H9 (cell line): ENCODE results near the gene RRBP1. TPM values are rescaled to one million over a fixed set of nuclear protein-coding genes. Genes with fewer than 3 reads are reported as not detected.

ENCODE experiments used
- DNase-seq: peaks from one replicate; pipeline ENCODE4 v3.0.0-alpha.2; 2017
- H2AFZ ChIP-seq: one replicate; pipeline ENCODE4 v1.6.1; 2013; ENCODE audit warnings: mild to moderate bottlenecking, low read length, control low read depth, moderate library complexity
- H2AK5ac ChIP-seq: 2 replicates; pipeline ENCODE4 v1.6.1; 2013; ENCODE audit warnings: low read length, control low read depth, mixed read lengths; ENCODE audit not compliant: insufficient read length
- H2BK120ac ChIP-seq: one replicate; pipeline ENCODE4 v1.6.1; 2013; ENCODE audit warnings: low read depth, mild to moderate bottlenecking, low read length, control low read depth, inconsistent platforms; ENCODE audit not compliant: poor library complexity, severe bottlenecking
- H2BK12ac ChIP-seq: 2 replicates; pipeline ENCODE4 v1.6.1; 2013; ENCODE audit warnings: low read length, control low read depth, mixed read lengths, low read depth; ENCODE audit not compliant: insufficient read length
- H2BK15ac ChIP-seq: 2 replicates; pipeline ENCODE4 v1.6.1; 2013; ENCODE audit warnings: low read depth, low read length, control low read depth
- H2BK20ac ChIP-seq: one replicate; pipeline ENCODE4 v1.6.1; 2013; ENCODE audit warnings: low read depth, mild to moderate bottlenecking, low read length, control low read depth, inconsistent platforms; ENCODE audit not compliant: poor library complexity, severe bottlenecking
- H2BK5ac ChIP-seq: 2 replicates; pipeline ENCODE4 v1.6.1; 2013; ENCODE audit warnings: low read length, control low read depth, mixed read lengths; ENCODE audit not compliant: insufficient read length
- H3K14ac ChIP-seq: 2 replicates; pipeline ENCODE4 v1.6.1; 2013; ENCODE audit warnings: low read length, control low read depth; ENCODE audit not compliant: insufficient read depth
- H3K18ac ChIP-seq: 2 replicates; pipeline ENCODE4 v1.6.1; 2013; ENCODE audit warnings: low read depth, mild to moderate bottlenecking, mixed read lengths, low read length, control low read depth; ENCODE audit not compliant: insufficient read length
- H3K23ac ChIP-seq: 2 replicates; pipeline ENCODE4 v1.6.1; 2013; ENCODE audit warnings: low read length, control low read depth, mixed read lengths, low read depth; ENCODE audit not compliant: insufficient read length
- H3K23me2 ChIP-seq: 2 replicates; pipeline ENCODE4 v1.6.1; 2013; ENCODE audit warnings: low read depth, mild to moderate bottlenecking, mixed read lengths, low read length, control low read depth; ENCODE audit not compliant: insufficient read length, poor library complexity, severe bottlenecking
- H3K27ac ChIP-seq: 2 replicates; pipeline ENCODE4 v1.5.1; 2013; ENCODE audit warnings: low read length, control low read depth, mixed read lengths, low read depth; ENCODE audit not compliant: insufficient read length
- H3K27me3 ChIP-seq: 2 replicates; pipeline ENCODE4 v1.6.1; 2013; ENCODE audit warnings: low read length, control low read depth, inconsistent platforms; ENCODE audit not compliant: insufficient read depth
- H3K4ac ChIP-seq: 2 replicates; pipeline ENCODE4 v1.6.1; 2013; ENCODE audit warnings: low read depth, mild to moderate bottlenecking, control low read depth, inconsistent platforms, low read length, moderate library complexity
- H3K4me1 ChIP-seq: 2 replicates; pipeline ENCODE4 v1.6.1; 2013; ENCODE audit warnings: low read length, control low read depth, inconsistent platforms; ENCODE audit not compliant: insufficient read depth
- H3K4me2 ChIP-seq: 2 replicates; pipeline ENCODE4 v1.6.1; 2013; ENCODE audit warnings: low read length, control low read depth, mixed read lengths; ENCODE audit not compliant: insufficient read length, insufficient read depth
- H3K56ac ChIP-seq: 2 replicates; pipeline ENCODE4 v1.6.1; 2013; ENCODE audit warnings: low read depth, mild to moderate bottlenecking, mixed read lengths, low read length, control low read depth; ENCODE audit not compliant: insufficient read length
- H3K79me1 ChIP-seq: 2 replicates; pipeline ENCODE4 v1.6.1; 2013; ENCODE audit warnings: low read depth, mild to moderate bottlenecking, moderate library complexity, low read length, control low read depth, inconsistent platforms; ENCODE audit not compliant: insufficient read depth, poor library complexity, severe bottlenecking
- H3K79me2 ChIP-seq: 2 replicates; pipeline ENCODE4 v1.6.1; 2013; ENCODE audit warnings: low read length, control low read depth, inconsistent platforms; ENCODE audit not compliant: insufficient read depth
- H3K9ac ChIP-seq: 2 replicates; pipeline ENCODE4 v1.6.1; 2013; ENCODE audit warnings: low read length, control low read depth, mixed read lengths; ENCODE audit not compliant: insufficient read length; ENCODE audit errors: extremely low read depth
- H3K9me3 ChIP-seq: one replicate; pipeline ENCODE4 v1.6.1; 2013; ENCODE audit warnings: low read depth, low read length, inconsistent platforms; ENCODE audit not compliant: control insufficient read depth
- H3T11ph ChIP-seq: one replicate; pipeline ENCODE4 v1.6.1; 2013; ENCODE audit warnings: mild to moderate bottlenecking, low read length, control low read depth, inconsistent platforms
- H4K20me1 ChIP-seq: one replicate; pipeline ENCODE4 v1.6.1; 2013; ENCODE audit not compliant: control insufficient read depth, insufficient read length, insufficient read depth
- H4K5ac ChIP-seq: 2 replicates; pipeline ENCODE4 v1.6.1; 2013; ENCODE audit warnings: low read depth, mild to moderate bottlenecking, mixed read lengths, low read length, control low read depth; ENCODE audit not compliant: insufficient read length
- H4K8ac ChIP-seq: replicated peaks from 2 replicates; pipeline ENCODE4 v1.6.1; 2013; ENCODE audit warnings: low read length, control low read depth, mixed read lengths, low read depth; ENCODE audit not compliant: insufficient read length
- H4K91ac ChIP-seq: 2 replicates; pipeline ENCODE4 v1.6.1; 2013; ENCODE audit warnings: low read depth, mild to moderate bottlenecking, moderate library complexity, mixed read lengths, low read length, control low read depth; ENCODE audit not compliant: insufficient read length
- H3K27ac Mint-ChIP-seq, 3 experiments: 2 replicates in 2 of 3; 3 replicates in 1 of 3; pipeline ENCODE4 v1.8.0; 2020 to 2021; ENCODE audit warnings: mixed read lengths in 3 of 3, mild to moderate bottlenecking in 1 of 3, moderate library complexity in 1 of 3
- H3K27me3 Mint-ChIP-seq: 2 replicates; pipeline ENCODE4 v1.8.0; 2021; ENCODE audit warnings: low read depth, mild to moderate bottlenecking, moderate library complexity, mixed read lengths
- H3K36me3 Mint-ChIP-seq, 3 experiments: 2 replicates in 2 of 3; 3 replicates in 1 of 3; pipeline ENCODE4 v1.8.0; 2020 to 2021; ENCODE audit warnings: low read depth in 3 of 3, mixed read lengths in 3 of 3; ENCODE audit not compliant: insufficient read depth in 1 of 3
- H3K4me1 Mint-ChIP-seq, 2 experiments: 2 replicates each; pipeline ENCODE4 v1.8.0; 2020; ENCODE audit warnings: mixed read lengths in 2 of 2
- H3K4me3 Mint-ChIP-seq, 2 experiments: 2 replicates in 1 of 2; 3 replicates in 1 of 2; pipeline ENCODE4 v1.8.0; 2020 to 2021; ENCODE audit warnings: mild to moderate bottlenecking in 2 of 2, mixed read lengths in 2 of 2, moderate library complexity in 1 of 2
- H3K9me3 Mint-ChIP-seq, 2 experiments: 2 replicates in 1 of 2; 3 replicates in 1 of 2; pipeline ENCODE4 v1.8.0; 2020; ENCODE audit warnings: mild to moderate bottlenecking in 2 of 2, mixed read lengths in 2 of 2, moderate library complexity in 1 of 2
- CTCF ChIP-seq: fragments of 200-600 bp; sonication (generic); conservative IDR thresholded peaks from 3 replicates; pipeline ENCODE4 v1.8.0; 2021; ENCODE audit warnings: antibody characterized with exemption, mild to moderate bottlenecking
- WGBS: extraction: QIAGEN DNeasy Blood & Tissue Kit; methylation state at CpG from one replicate; pipeline ENCODE4 v1.1.7; 2013; ENCODE audit warnings: missing lambda C conversion rate, low lambda C conversion rate, mixed read lengths; ENCODE audit not compliant: insufficient read length; ENCODE audit errors: extremely low coverage; 5-methylcytosine and 5-hydroxymethylcytosine counted together
- total RNA-seq: library from RNA; stranded (reverse); gene quantifications from 2 replicates; pipeline ENCODE4 v1.2.1, GENCODE V29; 2021

RRBP1 gene
- total RNA-seq, 1 experiment from 2014 or later, result 97.8 TPM

- TF ChIP-seq CTCF, result no peak
- Histone ChIP-seq H3K23me2 (no peaks in the 10 kb centered on the region), H4K91ac (no peak overlapping the region), H3K4me1 (peaks cover 2% of the 10 kb centered on the region; the same call in 1 of the 2 replicates), H4K20me1 (no peaks in the 10 kb centered on the region), H3K14ac (no peak overlapping the region), H2BK12ac (no peak overlapping the region), H2BK120ac (no peak overlapping the region), H2AK5ac (no peak overlapping the region), H3K9ac (no peak overlapping the region), H4K8ac (no peak overlapping the region), H3K4me2 (no peak overlapping the region), H3K79me2 (no peaks in the 10 kb centered on the region), H3K4ac (no peak overlapping the region), H2BK20ac (no peak overlapping the region), H3K9me3 (no peaks in the 10 kb centered on the region), H3K27me3 (no peaks in the 10 kb centered on the region), H3K56ac (no peak overlapping the region), H3K18ac (no peak overlapping the region), H2AFZ (no peak overlapping the region), H2BK5ac (no peak overlapping the region), H3K23ac (no peak overlapping the region), H2BK15ac (no peak overlapping the region), H3K27ac (no peak overlapping the region), H3K79me1 (no peaks in the 10 kb centered on the region), H3T11ph (no peak overlapping the region), H4K5ac (no peak overlapping the region)
- WGBS, result no CpG with 5 or more reads among the region's 6 CpGs
- Mint-ChIP-seq H3K27ac (no peak overlapping the region), H3K27me3 (peaks cover 2% of the 10 kb centered on the region), H3K9me3 (no peaks in the 10 kb centered on the region; a peak in 1 of 5 replicates), H3K4me1 (peaks cover 21% of the 10 kb centered on the region in 2 experiments), H3K36me3 (no peaks in the 10 kb centered on the region), H3K4me3 (no peak overlapping the region)
- no peak for DNase-seq
Measured at GRCh38 chr20:17712708-17713107, 30.7 kb upstream of the RRBP1 start.
